Neutrophil (primary cell): ENCODE data around the gene TUT7.

ENCODE experiments used
- H3K27ac ChIP-seq: fragments of 200-600 bp; sonication (generic); 2 replicates; pipeline ENCODE4 v1.5.1; 2016; ENCODE audit warnings: mild to moderate bottlenecking, moderate library complexity
- H3K27me3 ChIP-seq: fragments of 200-600 bp; sonication (generic); 2 replicates; pipeline ENCODE4 v1.6.0; 2016; ENCODE audit warnings: mild to moderate bottlenecking
- H3K36me3 ChIP-seq: fragments of 200-600 bp; sonication (generic); 2 replicates; pipeline ENCODE4 v1.5.1; 2017
- H3K4me1 ChIP-seq, 2 experiments: fragments of 200-600 bp in 1 of 2; sonication (generic) in 1 of 2; 1 replicate in 1 of 2; 2 replicates in 1 of 2; pipeline versions ENCODE4 v1.5.1 to v1.6.1; 2013 to 2016; ENCODE audit warnings: low read depth in 1 of 2, low read length in 1 of 2, mild to moderate bottlenecking in 1 of 2, moderate library complexity in 1 of 2; ENCODE audit not compliant: control insufficient read depth in 1 of 2, insufficient read depth in 1 of 2
- H3K4me3 ChIP-seq, 2 experiments: fragments of 200-600 bp in 1 of 2; sonication (generic) in 1 of 2; 1 replicate in 1 of 2; 2 replicates in 1 of 2; pipeline ENCODE4 v1.5.1; 2013 to 2016; ENCODE audit warnings: low read depth in 1 of 2, low read length in 1 of 2, mild to moderate bottlenecking in 1 of 2, moderate library complexity in 1 of 2
- H3K9me3 ChIP-seq: fragments of 200-600 bp; sonication (generic); 2 replicates; pipeline ENCODE4 v1.5.1; 2016
- CTCF ChIP-seq: fragments of 200-600 bp; sonication (generic); IDR thresholded peaks from 2 replicates; pipeline ENCODE4 v1.5.1; 2016; ENCODE audit warnings: antibody characterized with exemption

The TUT7 gene

GRCh38 chr9:86238861-86239770, 115.1 kb downstream of the TUT7 start:
- Histone ChIP-seq H3K36me3 (no peaks in the 10 kb centered on the region), H3K27ac (no peak overlapping the region), H3K27me3 (no peaks in the 10 kb centered on the region), H3K4me1 (no peaks in the 10 kb centered on the region), H3K9me3 (no peaks in the 10 kb centered on the region), H3K4me3 (no peak overlapping the region)
- TF ChIP-seq CTCF = no peak
